ENCODE data around the gene UBA52. TPM values are rescaled to one million over a fixed set of nuclear protein-coding genes. Genes with fewer than 3 reads are reported as not detected.
A peak's percentile ranks its signal among the peaks of the same experiment; 100 is the strongest.
"Not testable (repeated sequence)": the region's sequence is repeated elsewhere in the genome, so short reads cannot be mapped to it uniquely, and the experiment has no call there.

Gene UBA52
- total RNA-seq, 1 donor from 2014 or later, result 878 TPM

DNA sequence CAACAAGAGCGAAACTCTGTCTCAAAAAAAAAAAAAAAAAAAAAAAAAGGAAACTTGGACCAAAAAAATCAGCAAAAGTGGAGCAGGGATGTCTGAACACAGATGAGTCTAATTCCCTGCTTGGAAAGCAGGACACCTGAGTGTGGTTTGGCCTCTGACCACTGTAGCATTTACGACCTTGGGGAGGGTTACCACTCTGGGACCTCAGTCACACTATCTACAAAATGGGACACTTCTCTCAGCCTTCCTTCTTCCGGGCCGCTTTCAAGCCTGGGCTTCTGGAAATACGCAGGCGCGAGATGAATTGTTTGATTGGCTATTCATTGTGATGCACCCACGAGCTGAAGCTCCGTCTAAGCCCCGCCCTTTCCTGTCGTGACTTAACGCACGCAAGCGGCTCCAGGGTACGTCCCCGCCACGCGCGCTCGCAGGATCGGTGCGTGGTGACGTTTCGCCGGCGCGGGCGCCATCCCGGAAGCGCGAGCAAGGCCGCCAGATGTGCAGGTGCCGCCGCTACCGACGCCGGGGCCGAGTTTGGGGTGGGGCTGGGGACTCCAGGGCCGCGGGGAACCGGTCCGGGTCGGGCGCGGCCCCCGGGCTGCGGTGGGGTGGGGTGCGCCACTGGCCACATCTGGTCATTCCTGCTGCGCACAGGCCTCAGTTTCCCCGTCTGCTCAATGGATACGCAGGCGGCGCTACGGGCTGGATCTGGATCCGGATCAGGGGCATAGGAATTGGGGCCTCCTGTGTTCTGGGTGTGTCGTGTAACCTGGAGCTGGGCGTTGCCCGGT is 14.1 kb upstream of the UBA52 start, which contains the start of gene KXD1:
Gene KXD1, plus strand, starts transcription at position 460 of the 791 bp plus-strand sequence. CDS start 4,187 bp downstream, outside the sequence.
- peak; percentile 99 for DNase-seq (ENCODE audit: low spot score)

DNA sequence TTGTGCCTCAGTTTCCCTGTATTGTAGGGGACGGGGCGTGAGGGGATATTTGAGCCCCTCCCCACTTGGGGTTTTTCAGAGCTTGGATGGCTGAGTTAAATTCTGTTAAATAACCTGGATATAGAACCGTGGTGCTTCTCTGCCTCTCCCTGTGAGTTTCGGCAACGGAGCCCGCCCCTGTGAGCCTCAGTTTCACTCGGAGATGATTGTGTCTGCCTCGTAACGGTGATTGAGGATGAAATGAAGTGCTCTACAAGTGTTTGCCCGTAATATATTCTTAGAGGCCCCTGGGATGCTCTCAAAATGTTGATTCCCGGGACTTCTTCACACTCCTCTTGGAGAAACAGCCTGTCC is 13.5 kb upstream of the UBA52 start:
- DNase-seq (ENCODE audit: low spot score), result no peak

DNA sequence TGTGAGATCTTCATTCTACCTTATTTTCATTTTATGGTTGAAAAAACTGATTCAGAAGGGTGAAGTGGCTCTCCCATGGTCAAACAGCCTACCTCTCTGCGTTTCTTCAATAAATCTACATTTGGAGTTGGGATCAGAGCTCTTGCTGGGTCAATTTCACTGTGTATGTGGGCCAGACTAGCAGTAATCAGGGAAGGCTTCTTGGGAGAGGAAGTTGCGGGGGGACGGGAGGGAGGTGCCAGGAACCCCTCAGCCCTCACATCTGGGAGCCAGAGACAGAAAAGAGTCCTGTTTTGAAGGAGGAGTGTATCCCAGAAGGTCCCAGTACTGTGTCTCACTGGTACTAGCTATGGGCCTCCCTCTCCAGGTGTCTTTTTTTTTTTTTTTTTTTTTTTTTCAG is 13.1 kb upstream of the UBA52 start:
- no peak for DNase-seq (ENCODE audit: low spot score)

- DNase-seq (ENCODE audit: low spot score), result no peak
Measured at GRCh38 chr19:18559685-18560084, 12.0 kb upstream of the UBA52 start.

- DNase-seq (ENCODE audit: low spot score), result no peak
Measured at GRCh38 chr19:18562086-18562485, 9.6 kb upstream of the UBA52 start.

GRCh38 chr19:18566953-18567352 is 4.7 kb upstream of the UBA52 start:
- no peak for DNase-seq (ENCODE audit: low spot score)

DNA sequence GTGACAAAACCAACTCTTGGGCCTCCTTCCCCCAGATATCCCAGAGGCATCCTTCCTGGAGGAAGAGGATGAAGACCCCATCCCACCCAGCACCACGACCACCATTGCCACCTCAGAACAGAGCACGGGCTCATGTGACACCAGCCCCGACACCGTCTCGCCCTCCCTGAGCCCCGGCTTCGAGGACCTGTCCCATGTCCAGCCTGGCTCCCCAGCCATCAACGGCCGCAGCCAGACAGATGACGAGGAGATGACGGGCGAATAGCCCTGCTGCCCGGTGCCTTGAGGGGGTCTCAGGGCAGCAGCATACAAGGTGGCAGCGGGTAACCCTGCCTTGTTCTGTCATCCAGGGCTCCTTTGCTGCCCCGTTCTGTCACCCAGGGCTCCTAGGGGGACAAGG is 3.3 kb upstream of the UBA52 start:
- DNase-seq (ENCODE audit: low spot score), result no peak

DNA sequence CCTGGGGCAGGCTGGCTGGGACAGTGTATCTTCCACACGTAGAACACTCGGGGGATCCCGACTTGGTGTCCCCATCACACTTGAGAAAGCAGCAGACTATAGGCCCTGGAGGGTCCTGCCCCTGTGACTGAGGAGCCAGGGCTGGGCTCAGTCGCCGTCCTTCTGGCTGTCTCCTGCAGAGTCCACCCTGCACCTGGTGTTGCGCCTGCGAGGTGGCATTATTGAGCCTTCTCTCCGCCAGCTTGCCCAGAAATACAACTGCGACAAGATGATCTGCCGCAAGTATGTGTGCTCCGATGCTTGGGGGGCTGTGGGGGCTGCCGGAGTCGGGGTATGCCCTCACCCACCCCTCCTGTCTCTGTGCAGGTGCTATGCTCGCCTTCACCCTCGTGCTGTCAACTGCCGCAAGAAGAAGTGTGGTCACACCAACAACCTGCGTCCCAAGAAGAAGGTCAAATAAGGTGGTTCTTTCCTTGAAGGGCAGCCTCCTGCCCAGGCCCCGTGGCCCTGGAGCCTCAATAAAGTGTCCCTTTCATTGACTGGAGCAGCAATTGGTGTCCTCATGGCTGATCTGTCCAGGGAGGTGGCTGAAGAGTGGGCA is 3.1 kb downstream of the UBA52 start:
- no peak for DNase-seq (ENCODE audit: low spot score)

DNA sequence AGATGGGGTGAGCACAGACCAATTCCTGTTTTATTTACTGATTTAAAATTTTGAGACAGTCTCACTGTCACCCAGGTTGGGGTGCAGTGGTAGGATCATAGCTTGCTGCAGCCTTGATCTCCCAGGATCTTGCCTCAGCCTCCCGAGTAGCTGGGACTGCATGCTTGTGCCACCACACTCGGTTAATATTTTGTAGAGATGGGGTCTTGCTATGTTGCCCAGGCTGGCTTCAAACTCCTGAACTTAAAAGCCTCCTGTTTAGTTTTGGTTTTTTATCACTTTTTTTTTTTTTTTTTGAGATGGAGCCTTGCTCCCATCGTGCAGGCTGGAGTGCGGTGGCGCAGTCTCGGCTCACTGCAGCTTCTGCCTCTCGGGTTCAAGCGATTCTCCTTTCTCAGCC is 4.7 kb downstream of the UBA52 start:
- no peak for DNase-seq (ENCODE audit: low spot score)

GRCh38 chr19:18577365-18577914 is 5.8 kb downstream of the UBA52 start:
- DNase-seq (ENCODE audit: low spot score), result no peak

DNA sequence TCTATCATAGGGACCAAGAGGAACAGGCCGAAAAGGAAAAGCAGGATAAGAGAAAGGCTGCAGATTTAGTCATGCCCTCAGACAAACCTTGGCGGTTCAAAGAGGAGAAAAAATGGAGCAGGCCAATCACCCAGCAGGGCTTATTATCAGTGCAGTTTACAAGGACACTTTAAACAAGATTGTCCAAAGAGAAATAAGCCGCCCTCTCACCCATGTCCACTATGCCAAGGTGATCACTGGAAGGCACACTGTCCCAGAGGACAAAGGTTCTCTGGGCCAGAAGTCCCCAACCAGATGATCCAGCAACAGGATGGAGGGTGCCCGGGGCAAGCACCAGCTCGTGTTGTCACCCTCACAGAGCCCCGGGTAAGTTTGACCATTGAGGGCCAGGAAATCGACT is 8.7 kb downstream of the UBA52 start:
- no peak for DNase-seq (ENCODE audit: low spot score)

GRCh38 chr19:18586306-18586705 is 14.6 kb downstream of the UBA52 start:
- DNase-seq (ENCODE audit: low spot score), result no peak

DNA sequence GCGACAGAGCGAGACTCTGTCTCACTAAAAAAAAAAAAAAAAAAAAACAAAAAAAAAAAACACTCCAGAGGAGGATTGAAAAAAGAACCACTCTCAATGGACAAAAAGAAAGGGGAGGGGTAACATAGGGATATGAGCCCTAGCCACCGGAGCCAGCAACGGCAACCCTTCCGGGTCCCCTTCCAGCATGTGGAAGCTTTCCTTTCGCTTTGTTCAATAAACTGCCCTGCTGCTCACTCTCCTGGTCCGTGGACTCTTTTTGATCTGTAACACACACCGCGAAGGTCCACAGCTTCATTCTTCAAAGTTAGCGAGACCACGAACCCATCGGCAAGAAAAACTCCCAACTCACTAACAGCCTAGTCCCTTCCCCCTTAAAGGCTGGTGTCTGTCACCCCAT is 15.9 kb downstream of the UBA52 start:
- no peak for DNase-seq (ENCODE audit: low spot score)

- no peak for DNase-seq (ENCODE audit: low spot score)
Measured at GRCh38 chr19:18587962-18588610, 16.4 kb downstream of the UBA52 start.

GRCh38 chr19:18588611-18589379 is 17.1 kb downstream of the UBA52 start, which contains the start of gene REX1BD:
Gene REX1BD (plus strand): TSS chr19:18588798. CDS start chr19:18588802, 4 bp downstream.
- peak; percentile 81 for DNase-seq (ENCODE audit: low spot score)

- peak; percentile 61 for DNase-seq (ENCODE audit: low spot score)
Measured at GRCh38 chr19:18589380-18590272, 18.0 kb downstream of the UBA52 start.

- peak; percentile 40 for DNase-seq (ENCODE audit: low spot score)
Measured at GRCh38 chr19:18590273-18591272, 18.9 kb downstream of the UBA52 start.

GRCh38 chr19:18591735-18592385 is 20.2 kb downstream of the UBA52 start:
- no peak for DNase-seq (ENCODE audit: low spot score)

DNA sequence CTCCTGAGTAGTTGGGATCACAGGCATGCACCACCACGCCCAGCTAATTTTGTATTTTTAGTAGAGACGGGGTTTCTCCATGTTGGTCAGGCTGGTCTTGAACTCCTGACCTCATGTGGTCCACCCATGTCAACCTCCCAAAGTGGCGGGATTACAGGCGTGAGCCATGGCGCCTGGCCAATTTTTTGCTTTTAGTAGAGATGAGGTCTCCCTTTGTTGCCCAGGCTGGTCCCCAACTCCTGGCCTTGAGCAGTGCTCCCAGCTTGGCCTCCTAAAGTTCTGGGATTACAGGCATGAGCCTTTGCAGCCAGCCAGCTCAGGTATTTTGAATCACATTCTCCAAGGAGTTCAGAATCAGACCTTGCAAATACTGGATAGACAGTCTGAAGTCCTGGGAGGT is 21.1 kb downstream of the UBA52 start:
- DNase-seq (ENCODE audit: low spot score), result not testable (repeated sequence)
